Measurements from ENCODE around the gene SLC16A12.
A peak's percentile ranks its signal among the peaks of the same experiment; 100 is the strongest.

Gene SLC16A12

GRCh38 chr10:89388806-89389205, 146.6 kb downstream of the SLC16A12 start:
- DNase-seq: peak; percentile 10

- peak; percentile 65 for DNase-seq
Observed at GRCh38 chr10:89384474-89385340, 150.7 kb downstream of the SLC16A12 start.

- DNase-seq: no peak
Observed at GRCh38 chr10:89382757-89383156, 152.6 kb downstream of the SLC16A12 start.

All from fibroblast of skin of right biceps (primary cell).